ENCODE results near the gene FNDC10.

FNDC10 gene

DNA sequence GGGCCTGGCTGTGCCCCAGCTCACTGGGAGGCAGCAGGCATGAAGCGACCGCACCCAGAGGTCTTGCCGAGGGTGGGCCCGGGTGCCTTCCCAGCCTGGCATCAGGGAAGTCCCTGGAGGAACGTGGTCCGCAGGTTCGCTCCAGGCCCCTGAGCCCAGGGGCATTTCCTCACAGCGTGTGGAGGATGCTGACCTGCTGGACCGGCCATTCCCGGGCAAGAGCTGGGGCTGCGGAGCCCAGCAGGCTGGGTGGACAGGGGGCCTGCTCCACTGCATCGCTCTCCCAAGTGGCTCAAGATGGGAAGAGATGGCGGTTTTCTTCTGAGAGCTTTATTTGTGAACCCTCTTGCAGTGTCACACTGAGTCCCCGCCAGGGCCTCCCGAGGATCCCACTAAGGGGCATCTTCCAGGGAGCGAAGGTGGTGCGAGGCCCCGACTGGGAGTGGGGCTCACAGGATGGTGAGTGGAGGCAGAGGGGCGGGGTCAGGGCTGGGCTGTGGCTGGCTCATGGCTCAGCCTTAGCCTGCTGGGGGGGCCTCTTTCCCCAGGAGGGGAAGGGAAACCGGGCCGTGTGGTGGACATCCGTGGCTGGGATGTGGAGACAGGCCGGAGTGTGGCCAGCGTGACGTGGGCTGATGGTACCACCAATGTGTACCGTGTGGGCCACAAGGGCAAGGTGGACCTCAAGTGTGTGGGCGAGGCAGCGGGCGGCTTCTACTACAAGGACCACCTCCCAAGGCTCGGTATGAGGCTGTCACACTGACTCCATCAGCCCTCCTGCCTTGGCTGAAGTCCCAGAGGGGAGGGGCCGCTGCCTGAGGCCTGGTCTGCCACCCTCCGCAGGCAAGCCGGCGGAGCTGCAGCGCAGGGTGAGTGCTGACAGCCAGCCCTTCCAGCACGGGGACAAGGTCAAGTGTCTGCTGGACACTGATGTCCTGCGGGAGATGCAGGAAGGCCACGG lies 24.8 kb upstream of the FNDC10 start:
- Mint-ChIP-seq H3K9me3 (no peaks in the 10 kb centered on the region), H3K4me1 (peaks cover 4% of the 10 kb centered on the region), H3K27ac (no peak overlapping the region), H3K36me3 (ENCODE audit: low read depth) (no peaks in the 10 kb centered on the region), H3K4me3 (no peak overlapping the region), H3K27me3 (ENCODE audit: low read depth, poor library complexity) (peaks cover 7% of the 10 kb centered on the region)
- TF ChIP-seq CTCF (IDR thresholded peaks at IDR 0.05): no peak
- DNase-seq: no peak

DNA sequence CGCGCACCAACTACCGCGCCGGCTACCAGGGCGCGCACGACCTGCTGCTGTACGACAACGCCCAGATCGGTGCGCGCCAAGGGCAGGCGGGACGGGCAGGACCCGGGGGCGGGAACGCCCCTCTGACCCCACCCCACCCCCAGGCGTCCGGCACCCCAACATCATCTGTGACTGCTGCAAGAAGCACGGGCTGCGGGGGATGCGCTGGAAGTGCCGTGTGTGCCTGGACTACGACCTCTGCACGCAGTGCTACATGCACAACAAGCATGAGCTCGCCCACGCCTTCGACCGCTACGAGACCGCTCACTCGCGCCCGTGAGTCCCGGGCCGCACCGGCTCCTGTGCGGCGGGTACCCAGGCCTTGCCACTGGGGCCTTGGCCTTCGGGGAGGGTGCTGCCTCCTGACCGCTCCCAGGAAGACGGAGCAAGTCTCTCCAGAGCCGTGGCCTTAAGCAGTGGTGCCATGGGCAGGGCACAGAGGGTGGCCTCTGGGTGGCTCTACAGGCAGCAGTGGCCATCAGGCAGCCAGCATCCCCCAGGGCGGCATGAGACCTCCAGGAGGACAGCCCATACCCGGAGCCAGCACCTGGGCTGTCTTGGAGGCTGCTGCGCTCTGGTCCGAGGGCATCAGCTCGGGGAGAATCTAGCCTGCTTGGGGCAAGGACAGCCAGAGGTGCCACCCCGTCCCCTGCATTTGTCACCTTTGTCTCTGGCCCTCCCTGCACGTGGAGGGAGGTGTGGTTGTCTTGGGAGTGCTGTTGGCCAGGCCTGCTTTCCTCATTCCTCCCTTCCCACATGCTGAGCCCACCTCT lies 23.9 kb upstream of the FNDC10 start:
- Mint-ChIP-seq H3K27me3 (ENCODE audit: low read depth, poor library complexity) (peaks cover 3% of the 10 kb centered on the region), H3K27ac (no peak overlapping the region), H3K4me1 (peaks cover 4% of the 10 kb centered on the region), H3K4me3 (no peak overlapping the region), H3K36me3 (ENCODE audit: low read depth) (no peaks in the 10 kb centered on the region), H3K9me3 (no peaks in the 10 kb centered on the region)
- no peak for DNase-seq
- no peak for TF ChIP-seq CTCF (IDR thresholded peaks at IDR 0.05)

- no peaks in the 10 kb centered on the region for H3K36me3 Mint-ChIP-seq (ENCODE audit: low read depth)
- no peak overlapping the region for H3K27ac Mint-ChIP-seq
These were observed 23.3 kb upstream of the FNDC10 start for GRCh38 chr1:1623181-1623630.

DNA sequence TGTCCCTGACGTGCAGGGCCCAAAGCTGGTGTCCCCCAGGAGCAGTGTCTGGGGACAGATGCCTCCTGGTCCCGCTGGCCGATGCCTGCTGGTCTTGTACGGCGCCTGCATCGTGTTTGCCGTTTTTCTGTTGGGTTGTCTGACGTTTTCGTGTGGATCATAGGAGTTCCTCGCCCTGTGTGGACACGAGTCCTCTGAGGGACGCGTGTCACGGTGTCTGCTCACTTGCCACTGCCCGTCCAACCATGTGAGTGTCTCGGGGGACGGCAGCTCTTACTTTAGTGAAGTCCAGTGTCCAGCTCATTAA lies 22.8 kb upstream of the FNDC10 start:
- no peak for TF ChIP-seq CTCF (IDR thresholded peaks at IDR 0.05)
- Mint-ChIP-seq H3K9me3 (no peaks in the 10 kb centered on the region), H3K4me3 (no peak overlapping the region), H3K27me3 (ENCODE audit: low read depth, poor library complexity) (no peaks in the 10 kb centered on the region), H3K4me1 (peaks cover 4% of the 10 kb centered on the region), H3K27ac (peak overlapping the region; percentile 53), H3K36me3 (ENCODE audit: low read depth) (no peaks in the 10 kb centered on the region)
- DNase-seq: no peak

More at GRCh38 chr1:1623181-1623630, 23.3 kb upstream of the FNDC10 start:
- Mint-ChIP-seq H3K4me1 (peaks cover 4% of the 10 kb centered on the region), H3K27me3 (ENCODE audit: low read depth, poor library complexity) (peaks cover 3% of the 10 kb centered on the region), H3K4me3 (no peak overlapping the region), H3K9me3 (no peaks in the 10 kb centered on the region)
- no peak for TF ChIP-seq CTCF (IDR thresholded peaks at IDR 0.05)
- DNase-seq: no peak

- H3K4me1 Mint-ChIP-seq: peaks cover 9% of the 10 kb centered on the region
- DNase-seq: no peak
- H3K27me3 Mint-ChIP-seq (ENCODE audit: low read depth, poor library complexity): no peaks in the 10 kb centered on the region
- TF ChIP-seq CTCF (IDR thresholded peaks at IDR 0.05): no peak
- H3K4me3 Mint-ChIP-seq: no peak overlapping the region
- H3K36me3 Mint-ChIP-seq (ENCODE audit: low read depth): no peaks in the 10 kb centered on the region
- H3K9me3 Mint-ChIP-seq: no peaks in the 10 kb centered on the region
- H3K27ac Mint-ChIP-seq: peak overlapping the region; percentile 56
These were observed 22.3 kb upstream of the FNDC10 start for GRCh38 chr1:1622010-1622787.

Measured in nephron progenitor cell (in vitro differentiated cells).